SU-DHL-6 (cell line): ENCODE results near the gene PNRC1.

Source experiments
- H2AFZ ChIP-seq: fragments of 200-600 bp; sonication (generic); 2 replicates; pipeline ENCODE4 v1.6.1; 2014; ENCODE audit warnings: low read depth, mild to moderate bottlenecking, moderate library complexity, mixed read lengths, antibody characterized with exemption, low read length; ENCODE audit not compliant: severe bottlenecking
- H3F3A ChIP-seq: fragments of 200-600 bp; shearing (Covaris generic); 2 replicates; pipeline ENCODE4 v1.6.0; 2016; ENCODE audit warnings: antibody characterized with exemption, mild to moderate bottlenecking; ENCODE audit not compliant: insufficient read depth
- H3K27ac ChIP-seq: fragments of 200-600 bp; sonication (generic); 2 replicates; pipeline ENCODE4 v1.5.1; 2016; ENCODE audit warnings: low read depth, mild to moderate bottlenecking, low read length, moderate library complexity, mixed read lengths
- H3K27me3 ChIP-seq: fragments of 200-600 bp; sonication (generic), shearing (Covaris generic); 2 replicates; pipeline ENCODE4 v1.6.0; 2014; ENCODE audit warnings: mild to moderate bottlenecking, low read length
- H3K36me3 ChIP-seq: fragments of 200-600 bp; sonication (generic); 2 replicates; pipeline ENCODE4 v1.6.1; 2014; ENCODE audit warnings: mild to moderate bottlenecking, low read length, mixed read lengths
- H3K4me2 ChIP-seq: fragments of 300-600, 200-600 bp; shearing (Covaris generic), sonication (generic); 2 replicates; pipeline ENCODE4 v1.6.0; 2014; ENCODE audit warnings: low read length, low read depth, mild to moderate bottlenecking; ENCODE audit not compliant: poor library complexity, severe bottlenecking
- H3K4me3 ChIP-seq: fragments of 200-600 bp; sonication (generic); 2 replicates; pipeline ENCODE4 v1.5.1; 2014; ENCODE audit warnings: antibody characterized with exemption, low read length, mild to moderate bottlenecking, mixed read lengths; ENCODE audit not compliant: insufficient read depth, poor library complexity, severe bottlenecking
- H3K79me2 ChIP-seq: fragments of 200-600 bp; sonication (generic); 2 replicates; pipeline ENCODE4 v1.6.1; 2014; ENCODE audit warnings: mild to moderate bottlenecking, low read length, moderate library complexity; ENCODE audit not compliant: insufficient read depth
- H3K9ac ChIP-seq: fragments of 200-600 bp; sonication (generic); 2 replicates; pipeline ENCODE4 v1.7.0; 2014; ENCODE audit warnings: mild to moderate bottlenecking, low read length
- H3K9me2 ChIP-seq: fragments of 200-600 bp; sonication (generic); replicated peaks from 2 replicates; pipeline ENCODE4 v1.6.1; 2014; ENCODE audit warnings: low read length; ENCODE audit not compliant: insufficient read depth
- H3K9me3 ChIP-seq: fragments of 200-600 bp; sonication (generic); 2 replicates; pipeline ENCODE4 v1.6.1; 2014; ENCODE audit warnings: low read length, mixed read lengths; ENCODE audit not compliant: insufficient read depth
- H4K20me1 ChIP-seq: fragments of 200-600 bp; sonication (generic); 2 replicates; pipeline ENCODE4 v1.6.1; 2014; ENCODE audit warnings: low read depth, mild to moderate bottlenecking, antibody characterized with exemption, low read length, moderate library complexity, mixed read lengths
- EZH2phosphoT487 ChIP-seq: fragments of 200-600 bp; sonication (generic), shearing (Covaris generic); conservative IDR thresholded peaks from 2 replicates; pipeline ENCODE4 v1.6.1; 2018; ENCODE audit warnings: mild to moderate bottlenecking, antibody characterized with exemption, low read length, moderate library complexity, mixed read lengths
- TF ChIP-seq, protein P1 (sequence below): fragments of 200-600 bp; sonication (generic); IDR thresholded peaks from one replicate; pipeline ENCODE4 v1.5.1; 2017; ENCODE audit warnings: antibody characterized with exemption, mild to moderate bottlenecking, low read length, moderate library complexity; ENCODE audit not compliant: insufficient read depth, poor library complexity, severe bottlenecking

PNRC1 gene

DNA sequence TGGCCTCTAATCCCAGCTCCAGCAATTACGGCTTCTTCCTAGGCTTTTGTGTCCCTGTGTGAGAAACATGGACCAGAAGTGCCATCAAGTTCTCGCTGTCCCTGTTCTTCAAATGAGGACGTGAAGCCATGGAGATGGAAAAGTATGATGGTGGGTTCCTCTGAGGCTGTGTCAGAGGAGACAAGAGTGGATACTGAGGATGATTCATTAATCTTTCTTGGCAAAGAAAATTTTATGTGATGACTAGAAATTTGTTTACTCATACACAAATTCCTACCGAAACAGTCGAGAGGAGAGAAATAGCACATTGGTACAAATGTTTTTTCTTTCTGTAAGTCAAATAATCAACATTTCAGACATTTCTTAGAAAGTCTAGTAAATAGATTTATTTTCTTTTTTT lies 35.0 kb upstream of the PNRC1 start:
- Histone ChIP-seq H3K27me3 (no peaks in the 10 kb centered on the region), H3K9ac (no peak overlapping the region), H3K27ac (no peak overlapping the region), H2AFZ (no peak overlapping the region), H3F3A (no peaks in the 10 kb centered on the region), H3K36me3 (no peaks in the 10 kb centered on the region), H3K9me2 (no peaks in the 10 kb centered on the region), H3K4me2 (no peak overlapping the region), H4K20me1 (no peaks in the 10 kb centered on the region), H3K4me3 (no peak overlapping the region), H3K79me2 (no peaks in the 10 kb centered on the region), H3K9me3 (no peaks in the 10 kb centered on the region)
- TF ChIP-seq EZH2phosphoT487: no peak
- TF ChIP-seq, protein P1, sequence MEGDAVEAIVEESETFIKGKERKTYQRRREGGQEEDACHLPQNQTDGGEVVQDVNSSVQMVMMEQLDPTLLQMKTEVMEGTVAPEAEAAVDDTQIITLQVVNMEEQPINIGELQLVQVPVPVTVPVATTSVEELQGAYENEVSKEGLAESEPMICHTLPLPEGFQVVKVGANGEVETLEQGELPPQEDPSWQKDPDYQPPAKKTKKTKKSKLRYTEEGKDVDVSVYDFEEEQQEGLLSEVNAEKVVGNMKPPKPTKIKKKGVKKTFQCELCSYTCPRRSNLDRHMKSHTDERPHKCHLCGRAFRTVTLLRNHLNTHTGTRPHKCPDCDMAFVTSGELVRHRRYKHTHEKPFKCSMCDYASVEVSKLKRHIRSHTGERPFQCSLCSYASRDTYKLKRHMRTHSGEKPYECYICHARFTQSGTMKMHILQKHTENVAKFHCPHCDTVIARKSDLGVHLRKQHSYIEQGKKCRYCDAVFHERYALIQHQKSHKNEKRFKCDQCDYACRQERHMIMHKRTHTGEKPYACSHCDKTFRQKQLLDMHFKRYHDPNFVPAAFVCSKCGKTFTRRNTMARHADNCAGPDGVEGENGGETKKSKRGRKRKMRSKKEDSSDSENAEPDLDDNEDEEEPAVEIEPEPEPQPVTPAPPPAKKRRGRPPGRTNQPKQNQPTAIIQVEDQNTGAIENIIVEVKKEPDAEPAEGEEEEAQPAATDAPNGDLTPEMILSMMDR: no peak

DNA sequence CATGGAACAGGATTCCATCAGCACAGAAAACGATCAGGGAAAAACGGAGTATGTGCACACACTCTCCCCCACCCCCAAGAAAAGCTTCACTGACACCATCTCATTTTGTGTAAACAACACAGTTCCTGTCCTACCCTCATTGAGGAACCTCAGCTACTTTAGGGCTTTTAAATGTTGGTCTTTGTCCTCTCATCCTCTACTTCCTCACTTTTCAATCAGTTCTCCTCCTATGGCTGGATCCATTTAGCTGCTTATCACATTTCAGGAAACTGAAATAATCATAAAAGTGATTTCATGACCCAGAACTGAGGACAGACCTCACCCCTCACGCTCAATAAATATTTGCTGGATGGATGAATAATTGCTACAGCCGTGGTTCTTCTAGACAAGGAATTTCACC lies 33.1 kb upstream of the PNRC1 start:
- no peaks in the 10 kb centered on the region for H3F3A ChIP-seq
- no peak overlapping the region for H3K27ac ChIP-seq
- no peaks in the 10 kb centered on the region for H3K9me3 ChIP-seq
- H3K27me3 ChIP-seq: no peaks in the 10 kb centered on the region
- H3K36me3 ChIP-seq: no peaks in the 10 kb centered on the region
- H2AFZ ChIP-seq: no peak overlapping the region
- no peaks in the 10 kb centered on the region for H3K9me2 ChIP-seq
- H3K4me2 ChIP-seq: no peak overlapping the region
- no peaks in the 10 kb centered on the region for H4K20me1 ChIP-seq
- TF ChIP-seq, protein P1: no peak
- no peak for TF ChIP-seq EZH2phosphoT487
- no peak overlapping the region for H3K9ac ChIP-seq
- no peaks in the 10 kb centered on the region for H3K79me2 ChIP-seq
- no peak overlapping the region for H3K4me3 ChIP-seq

DNA sequence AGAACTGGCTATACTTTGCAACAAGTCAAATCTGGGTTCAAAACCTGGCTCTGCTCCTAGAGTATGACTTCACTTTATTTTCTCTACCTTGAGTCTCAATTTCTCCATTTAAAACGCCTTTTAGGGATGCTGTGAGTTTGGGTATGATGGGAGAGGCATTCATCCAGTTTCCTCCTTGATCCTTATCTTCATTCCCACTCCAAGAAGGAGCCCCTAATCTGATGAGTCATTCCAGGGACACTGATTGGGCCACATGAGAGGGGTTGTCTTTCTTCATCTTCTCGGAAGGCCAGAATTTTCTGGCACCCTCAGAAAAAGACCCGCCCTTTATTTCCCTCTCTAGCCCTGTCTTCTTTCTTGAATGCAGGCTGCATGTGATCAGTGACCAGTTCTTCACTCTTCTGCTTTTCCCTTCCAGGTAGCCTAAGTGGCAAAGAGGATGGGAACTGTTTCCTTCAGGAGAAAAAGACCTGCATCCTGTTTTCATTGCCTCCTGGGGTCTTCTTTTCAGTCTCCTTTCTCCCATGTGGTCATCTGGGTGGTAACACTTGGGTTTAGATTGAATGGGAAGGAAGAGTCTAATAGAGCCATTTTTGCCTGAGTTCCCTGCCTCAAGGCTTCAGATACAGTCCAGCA lies 32.1 kb upstream of the PNRC1 start:
- Histone ChIP-seq H3K27me3 (no peaks in the 10 kb centered on the region), H3K9me2 (no peaks in the 10 kb centered on the region), H3K27ac (no peak overlapping the region), H4K20me1 (no peaks in the 10 kb centered on the region), H2AFZ (no peak overlapping the region), H3F3A (no peaks in the 10 kb centered on the region), H3K4me2 (no peak overlapping the region), H3K36me3 (no peaks in the 10 kb centered on the region), H3K4me3 (no peak overlapping the region), H3K9ac (no peak overlapping the region), H3K9me3 (no peaks in the 10 kb centered on the region), H3K79me2 (no peaks in the 10 kb centered on the region)
- TF ChIP-seq EZH2phosphoT487: no peak
- TF ChIP-seq, protein P1: no peak
